ENCODE measurements around the gene FBRS. TPM values are rescaled to one million over a fixed set of nuclear protein-coding genes. Genes with fewer than 3 reads are reported as not detected.
"Not testable (repeated sequence)": the region's sequence is repeated elsewhere in the genome, so short reads cannot be mapped to it uniquely, and the experiment has no call there.

The FBRS gene
- total RNA-seq, 1 donor from 2014 or later: 91.1 TPM

DNA sequence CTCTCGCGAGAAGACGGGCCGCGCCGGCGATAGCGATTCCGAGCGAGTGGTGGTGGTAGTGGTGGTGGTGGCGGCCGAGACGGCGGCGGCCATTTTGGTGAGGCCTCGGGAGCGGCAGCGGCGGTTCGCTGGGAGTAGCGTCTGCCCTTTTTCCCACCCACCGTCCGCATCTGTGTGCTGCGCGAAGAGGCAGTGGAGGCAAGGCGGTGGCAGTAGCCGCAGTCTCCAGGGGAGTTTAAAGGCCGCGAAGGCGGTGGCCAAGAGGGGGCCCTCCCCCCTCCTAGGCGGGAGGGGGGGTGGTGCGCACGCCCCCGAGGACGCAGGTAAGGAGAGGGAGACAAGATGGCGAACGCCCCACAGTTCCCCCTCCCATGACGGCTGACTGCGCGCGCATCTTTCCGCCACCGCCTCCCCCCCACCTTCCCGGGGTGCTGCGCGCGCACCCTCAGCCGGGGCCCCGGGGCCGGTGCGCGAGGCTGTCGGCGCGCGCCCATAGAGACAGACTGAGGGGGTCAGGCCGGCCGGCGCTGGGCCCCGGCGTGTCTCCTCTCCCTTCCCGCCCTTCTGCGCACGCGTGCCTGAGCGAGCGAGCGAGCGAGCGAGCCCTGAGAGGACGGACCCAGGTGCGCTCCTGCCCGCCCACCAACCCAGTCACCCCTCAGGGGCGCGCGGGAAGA is 40.0 kb downstream of the FBRS start:
- peak; percentile 98 for DNase-seq (ENCODE audit: low spot score, unreplicated experiment)
- TF ChIP-seq, protein P1, sequence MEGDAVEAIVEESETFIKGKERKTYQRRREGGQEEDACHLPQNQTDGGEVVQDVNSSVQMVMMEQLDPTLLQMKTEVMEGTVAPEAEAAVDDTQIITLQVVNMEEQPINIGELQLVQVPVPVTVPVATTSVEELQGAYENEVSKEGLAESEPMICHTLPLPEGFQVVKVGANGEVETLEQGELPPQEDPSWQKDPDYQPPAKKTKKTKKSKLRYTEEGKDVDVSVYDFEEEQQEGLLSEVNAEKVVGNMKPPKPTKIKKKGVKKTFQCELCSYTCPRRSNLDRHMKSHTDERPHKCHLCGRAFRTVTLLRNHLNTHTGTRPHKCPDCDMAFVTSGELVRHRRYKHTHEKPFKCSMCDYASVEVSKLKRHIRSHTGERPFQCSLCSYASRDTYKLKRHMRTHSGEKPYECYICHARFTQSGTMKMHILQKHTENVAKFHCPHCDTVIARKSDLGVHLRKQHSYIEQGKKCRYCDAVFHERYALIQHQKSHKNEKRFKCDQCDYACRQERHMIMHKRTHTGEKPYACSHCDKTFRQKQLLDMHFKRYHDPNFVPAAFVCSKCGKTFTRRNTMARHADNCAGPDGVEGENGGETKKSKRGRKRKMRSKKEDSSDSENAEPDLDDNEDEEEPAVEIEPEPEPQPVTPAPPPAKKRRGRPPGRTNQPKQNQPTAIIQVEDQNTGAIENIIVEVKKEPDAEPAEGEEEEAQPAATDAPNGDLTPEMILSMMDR (IDR thresholded peaks at IDR 0.05; ENCODE audit: unreplicated experiment): no peak
- Mint-ChIP-seq H3K27ac (peak overlapping the region; percentile 100), H3K9me3 (ENCODE audit: low read depth) (no peaks in the 10 kb centered on the region), H3K27me3 (no peaks in the 10 kb centered on the region), H3K4me3 (ENCODE audit: low read depth) (peak overlapping the region; percentile 98), H3K36me3 (ENCODE audit: insufficient read depth) (peaks cover 8% of the 10 kb centered on the region), H3K4me1 (ENCODE audit: low read depth) (peaks cover 23% of the 10 kb centered on the region)

DNA sequence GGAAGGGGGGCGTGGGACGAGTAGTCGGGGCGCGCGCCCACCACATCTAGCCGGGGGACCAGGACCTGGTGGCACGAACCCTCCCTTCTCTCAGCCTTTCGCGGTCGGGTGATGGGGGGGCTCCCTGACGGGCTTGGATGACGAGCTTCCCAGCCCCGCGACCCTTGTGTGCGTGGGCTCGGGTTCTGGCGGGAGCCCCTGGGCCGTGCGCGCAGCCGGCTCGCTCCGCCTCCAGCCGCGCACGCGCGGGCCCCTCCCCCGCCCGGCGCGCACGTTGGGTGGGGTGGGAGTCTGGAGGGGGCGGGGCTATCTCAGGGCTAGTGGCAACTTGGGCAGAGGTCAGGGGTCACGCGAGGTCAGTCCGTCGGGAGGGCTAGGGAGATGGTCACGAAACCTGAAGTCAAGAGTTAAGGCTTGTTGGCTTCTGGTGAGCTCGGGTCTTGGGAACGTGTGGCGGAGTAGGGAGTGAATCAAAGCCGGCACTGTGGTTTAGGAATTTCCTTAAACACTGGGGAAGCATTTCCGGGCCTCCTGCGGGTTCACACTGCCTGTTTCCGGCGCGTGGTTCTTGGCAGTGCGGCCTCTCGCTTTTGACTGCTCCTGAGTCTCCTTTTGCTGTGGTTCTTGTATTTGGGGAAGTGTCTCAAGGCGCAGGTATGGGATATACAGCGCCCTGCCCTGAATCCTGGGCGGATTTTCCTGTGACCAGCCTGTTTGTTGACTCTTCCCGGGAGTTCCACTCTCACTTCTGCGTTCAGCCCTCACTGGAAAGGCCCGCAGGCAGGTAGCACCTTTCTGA is 40.8 kb downstream of the FBRS start, which contains the start of gene SRCAP:
Gene SRCAP, plus strand, starts transcription at position 356 of the 799 bp plus-strand sequence. CDS start 1,654 bp downstream, outside the sequence.
- TF ChIP-seq, protein P1 (IDR thresholded peaks at IDR 0.05; ENCODE audit: unreplicated experiment): no peak
- Mint-ChIP-seq H3K4me3 (ENCODE audit: low read depth) (peak within 1 kb of the TSS; percentile 98), H3K27ac (peak within 1 kb of the TSS; percentile 100), H3K27me3 (no peaks in the 10 kb centered on the region), H3K4me1 (ENCODE audit: low read depth) (peaks cover 23% of the 10 kb centered on the region), H3K36me3 (ENCODE audit: insufficient read depth) (peaks cover 8% of the 10 kb centered on the region), H3K9me3 (ENCODE audit: low read depth) (no peaks in the 10 kb centered on the region)
- DNase-seq (ENCODE audit: low spot score, unreplicated experiment): peak; percentile 70

DNA sequence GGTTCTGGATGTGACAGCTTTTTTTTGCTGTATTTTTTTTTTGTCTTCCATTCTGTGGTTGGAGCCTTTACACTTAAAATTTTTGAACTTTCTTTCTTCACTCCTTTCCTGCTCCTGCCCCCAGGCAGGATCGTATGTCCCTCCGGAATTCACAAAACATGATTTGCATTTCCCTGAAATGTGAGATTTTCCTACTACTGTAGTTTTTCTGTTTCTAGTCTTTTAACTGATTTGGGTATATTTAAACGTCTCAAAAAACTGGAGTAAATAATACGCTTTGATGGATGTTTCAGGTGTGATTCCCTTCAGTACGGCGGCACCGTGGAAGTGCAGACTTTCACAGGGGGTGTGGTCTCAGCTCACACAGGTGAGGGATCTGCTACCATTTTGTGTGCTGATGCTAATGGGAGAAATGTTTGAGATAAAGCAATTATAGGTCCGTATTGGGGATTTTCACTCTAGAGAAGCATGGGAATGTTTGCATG is 41.4 kb downstream of the FBRS start:
- peaks cover 9% of the 10 kb centered on the region for H3K36me3 Mint-ChIP-seq (ENCODE audit: insufficient read depth)
- TF ChIP-seq, protein P1 (IDR thresholded peaks at IDR 0.05; ENCODE audit: unreplicated experiment): no peak
- no peaks in the 10 kb centered on the region for H3K27me3 Mint-ChIP-seq
- H3K4me3 Mint-ChIP-seq (ENCODE audit: low read depth): peak overlapping the region; percentile 98
- peak overlapping the region; percentile 99 for H3K27ac Mint-ChIP-seq
- peaks cover 23% of the 10 kb centered on the region for H3K4me1 Mint-ChIP-seq (ENCODE audit: low read depth)
- DNase-seq (ENCODE audit: low spot score, unreplicated experiment): no peak
- H3K9me3 Mint-ChIP-seq (ENCODE audit: low read depth): no peaks in the 10 kb centered on the region

DNA sequence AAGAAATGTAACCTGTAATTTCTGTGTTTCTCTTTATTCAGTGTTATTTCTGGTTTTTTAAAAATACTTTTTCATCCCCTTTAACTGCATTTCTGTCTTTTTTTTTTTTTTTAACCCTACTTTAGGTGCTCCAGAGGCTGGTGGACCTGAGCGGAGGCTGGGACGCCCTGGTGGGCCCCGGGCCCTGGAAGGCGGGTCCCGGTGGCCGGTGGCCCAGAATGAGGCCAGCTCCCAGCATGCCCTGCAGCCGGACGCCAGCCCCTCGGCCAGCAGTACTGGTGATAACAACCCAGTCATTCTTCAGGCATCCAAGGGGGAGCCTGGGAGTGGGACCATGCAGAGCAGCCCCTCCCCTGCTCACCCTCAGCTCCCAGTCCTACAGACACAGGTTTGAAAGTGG is 42.3 kb downstream of the FBRS start:
- TF ChIP-seq, protein P1 (IDR thresholded peaks at IDR 0.05; ENCODE audit: unreplicated experiment): no peak
- DNase-seq (ENCODE audit: low spot score, unreplicated experiment): no peak
- Mint-ChIP-seq H3K27ac (peak overlapping the region; percentile 74), H3K4me1 (ENCODE audit: low read depth) (peaks cover 19% of the 10 kb centered on the region), H3K36me3 (ENCODE audit: insufficient read depth) (peaks cover 10% of the 10 kb centered on the region), H3K9me3 (ENCODE audit: low read depth) (no peaks in the 10 kb centered on the region), H3K27me3 (no peaks in the 10 kb centered on the region), H3K4me3 (ENCODE audit: low read depth) (no peak overlapping the region)

DNA sequence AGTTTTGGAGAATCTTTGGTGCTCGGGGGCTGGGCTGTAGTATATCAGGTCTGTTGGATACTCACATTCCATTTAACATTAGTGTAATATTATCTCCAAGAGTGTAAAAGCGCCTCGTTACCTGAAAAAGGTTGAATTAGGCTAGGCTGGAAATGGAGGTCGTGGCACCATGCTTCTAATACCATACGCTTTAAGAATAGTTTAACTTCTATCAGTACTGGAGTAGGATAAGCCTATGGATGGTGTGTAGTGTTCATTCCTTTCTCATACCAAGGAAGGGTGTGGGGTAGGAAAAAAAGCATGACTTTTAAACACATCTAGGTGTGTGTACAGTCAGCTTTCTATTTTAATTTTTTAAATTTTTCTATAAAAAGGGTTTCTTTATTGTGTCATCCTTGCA is 42.7 kb downstream of the FBRS start:
- H3K4me1 Mint-ChIP-seq (ENCODE audit: low read depth): peaks cover 19% of the 10 kb centered on the region
- H3K36me3 Mint-ChIP-seq (ENCODE audit: insufficient read depth): peaks cover 13% of the 10 kb centered on the region
- peak overlapping the region; percentile 53 for H3K4me3 Mint-ChIP-seq (ENCODE audit: low read depth)
- H3K27me3 Mint-ChIP-seq: no peaks in the 10 kb centered on the region
- H3K9me3 Mint-ChIP-seq (ENCODE audit: low read depth): no peaks in the 10 kb centered on the region
- H3K27ac Mint-ChIP-seq: peak overlapping the region; percentile 74
- no peak for DNase-seq (ENCODE audit: low spot score, unreplicated experiment)
- TF ChIP-seq, protein P1 (IDR thresholded peaks at IDR 0.05; ENCODE audit: unreplicated experiment): no peak

DNA sequence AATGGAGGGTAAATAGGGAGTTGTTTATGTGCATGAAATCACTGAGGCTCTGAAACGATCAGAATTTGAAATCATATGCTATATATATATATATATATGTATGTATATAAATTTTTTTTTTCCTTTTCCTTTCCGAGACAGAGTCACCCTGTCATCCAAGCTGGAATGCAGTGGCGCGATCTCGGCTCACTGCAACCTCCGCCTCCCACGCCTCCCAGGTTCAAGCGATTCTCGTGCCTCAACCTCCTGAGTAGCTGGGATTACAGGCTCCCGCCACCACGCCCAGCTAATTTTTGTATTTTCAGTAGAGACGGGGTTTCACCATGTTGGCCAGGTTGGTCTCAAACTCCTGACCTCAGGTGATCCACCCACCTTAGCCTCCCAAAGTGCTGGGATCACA is 44.8 kb downstream of the FBRS start:
- H3K4me3 Mint-ChIP-seq (ENCODE audit: low read depth); H3K27me3 Mint-ChIP-seq; H3K27ac Mint-ChIP-seq; H3K9me3 Mint-ChIP-seq (ENCODE audit: low read depth); DNase-seq (ENCODE audit: low spot score, unreplicated experiment): not testable (repeated sequence)
- Mint-ChIP-seq H3K4me1 (ENCODE audit: low read depth) (peaks cover 11% of the 10 kb centered on the region), H3K36me3 (ENCODE audit: insufficient read depth) (peaks cover 20% of the 10 kb centered on the region)

All from progenitor cell of endocrine pancreas (in vitro differentiated cells).